Activated naive CD4-positive, alpha-beta T cell treated with anti-CD3 and anti-CD28 coated beads for 36 hours (primary cell): Measurements from ENCODE around the gene CDCP2. TPM values are rescaled to one million over a fixed set of nuclear protein-coding genes. Genes with fewer than 3 reads are reported as not detected.

Experiments
- CTCF ChIA-PET: fragments of 350-600 bp; sonication (Branson Sonifier 250); formaldehyde crosslinking; loops from one replicate; lab custom pipeline; 2021; ENCODE audit warnings: antibody characterized with exemption; lab: Charles Lee
- DNase-seq: peaks from one replicate; pipeline ENCODE4 v3.0.0-alpha.2; 2020
- H3K27ac Mint-ChIP-seq: one replicate; pipeline ENCODE4 v1.8.0; 2021; ENCODE audit warnings: mild to moderate bottlenecking, mixed read lengths
- H3K27me3 Mint-ChIP-seq: one replicate; pipeline ENCODE4 v1.8.0; 2021; ENCODE audit warnings: low read depth, mixed read lengths
- H3K36me3 Mint-ChIP-seq: one replicate; pipeline ENCODE4 v1.8.0; 2021; ENCODE audit warnings: low read depth, mixed read lengths
- H3K4me1 Mint-ChIP-seq: one replicate; pipeline ENCODE4 v1.8.0; 2021; ENCODE audit warnings: low read depth, mixed read lengths
- H3K4me3 Mint-ChIP-seq: one replicate; pipeline ENCODE4 v1.8.0; 2021; ENCODE audit warnings: mild to moderate bottlenecking, moderate library complexity, mixed read lengths
- H3K9me3 Mint-ChIP-seq: one replicate; pipeline ENCODE4 v1.8.0; 2021; ENCODE audit warnings: mixed read lengths
- intact Hi-C: fragments of 100-400 bp; cut with micrococcal nuclease; formaldehyde crosslinking; loops from one replicate; pipeline ENCODE4 v1.15.1; 2023
- total RNA-seq, 2 experiments: library from RNA; stranded (reverse); gene quantifications; one replicate each; pipeline ENCODE4 v1.2.3, GENCODE V29; 2021

CDCP2 gene
- total RNA-seq, 2 experiments from 2014 or later: not detected

DNA sequence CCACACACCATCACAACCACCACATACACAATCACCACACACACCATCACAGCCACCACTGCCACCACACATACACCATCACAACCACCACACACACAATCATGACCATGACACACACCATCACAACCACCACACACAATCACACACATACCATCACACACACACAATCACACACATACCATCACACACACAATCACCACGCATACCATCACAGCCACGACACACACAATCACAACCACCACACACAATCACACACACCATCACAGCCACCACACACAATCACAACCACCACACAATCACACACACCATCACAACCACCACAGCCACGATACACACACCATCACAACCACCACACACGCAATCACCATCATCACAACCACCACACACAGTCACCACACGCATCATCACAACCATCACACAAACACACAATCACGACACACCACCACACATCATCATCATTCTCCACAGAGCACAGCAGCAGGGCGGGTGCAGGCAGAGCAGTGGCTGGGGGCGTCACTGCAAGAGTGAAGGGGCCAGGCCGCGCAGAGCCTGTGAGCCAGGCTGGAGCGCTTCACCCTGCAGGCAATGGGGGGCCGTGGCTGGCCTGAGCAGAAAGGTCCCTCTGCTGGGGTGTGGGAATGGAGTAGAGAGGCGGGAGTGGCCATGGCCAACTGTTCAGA lies 32.6 kb downstream of the CDCP2 start:
- CTCF ChIA-PET: interaction anchor here (1.7 kb wide), 1 partner anchor 370 kb away, joined by 4 read pairs; no protein-coding TSS in a partner anchor
- H3K27me3 Mint-ChIP-seq: no peaks in the 10 kb centered on the region
- DNase-seq: no peak
- no peak overlapping the region for H3K4me3 Mint-ChIP-seq
- no peak overlapping the region for H3K27ac Mint-ChIP-seq
- H3K9me3 Mint-ChIP-seq: no peaks in the 10 kb centered on the region
- peaks cover 8% of the 10 kb centered on the region for H3K4me1 Mint-ChIP-seq
- no peaks in the 10 kb centered on the region for H3K36me3 Mint-ChIP-seq
- intact Hi-C loops: loop anchor here (2.0 to 10.0 kb wide), 2 partner anchors 81 to 675 kb away; partner anchors contain the start of genes CYB5RL and MRPL37

DNA sequence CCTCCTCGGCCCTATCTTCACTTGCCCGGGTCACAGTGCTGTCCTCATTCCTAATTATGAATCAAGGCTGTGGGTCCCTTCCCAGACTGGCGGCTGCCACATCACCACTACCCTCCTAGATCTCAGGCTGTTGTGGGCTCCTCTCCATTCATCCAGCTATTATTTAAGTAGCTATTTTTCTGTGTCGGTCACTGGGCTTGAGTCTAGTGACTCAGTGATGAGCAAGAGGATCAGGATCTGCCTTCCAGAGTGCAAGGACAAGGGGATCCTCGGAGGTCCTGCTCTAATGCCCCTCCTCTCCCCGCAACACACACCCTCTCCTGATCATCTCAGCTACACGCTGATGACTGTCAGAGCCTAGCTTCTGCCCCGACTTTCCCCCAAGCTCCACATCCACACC lies 34.1 kb downstream of the CDCP2 start:
- no peaks in the 10 kb centered on the region for H3K27me3 Mint-ChIP-seq
- no peaks in the 10 kb centered on the region for H3K36me3 Mint-ChIP-seq
- no peak overlapping the region for H3K27ac Mint-ChIP-seq
- H3K4me3 Mint-ChIP-seq: no peak overlapping the region
- CTCF ChIA-PET: interaction anchor here (0.8 to 1.3 kb wide), 3 partner anchors 13 to 419 kb away, joined by 3 to 4 read pairs (median 3); no protein-coding TSS in a partner anchor
- peaks cover 6% of the 10 kb centered on the region for H3K4me1 Mint-ChIP-seq
- no peaks in the 10 kb centered on the region for H3K9me3 Mint-ChIP-seq
- intact Hi-C loops: no loop called here
- DNase-seq: no peak

DNA sequence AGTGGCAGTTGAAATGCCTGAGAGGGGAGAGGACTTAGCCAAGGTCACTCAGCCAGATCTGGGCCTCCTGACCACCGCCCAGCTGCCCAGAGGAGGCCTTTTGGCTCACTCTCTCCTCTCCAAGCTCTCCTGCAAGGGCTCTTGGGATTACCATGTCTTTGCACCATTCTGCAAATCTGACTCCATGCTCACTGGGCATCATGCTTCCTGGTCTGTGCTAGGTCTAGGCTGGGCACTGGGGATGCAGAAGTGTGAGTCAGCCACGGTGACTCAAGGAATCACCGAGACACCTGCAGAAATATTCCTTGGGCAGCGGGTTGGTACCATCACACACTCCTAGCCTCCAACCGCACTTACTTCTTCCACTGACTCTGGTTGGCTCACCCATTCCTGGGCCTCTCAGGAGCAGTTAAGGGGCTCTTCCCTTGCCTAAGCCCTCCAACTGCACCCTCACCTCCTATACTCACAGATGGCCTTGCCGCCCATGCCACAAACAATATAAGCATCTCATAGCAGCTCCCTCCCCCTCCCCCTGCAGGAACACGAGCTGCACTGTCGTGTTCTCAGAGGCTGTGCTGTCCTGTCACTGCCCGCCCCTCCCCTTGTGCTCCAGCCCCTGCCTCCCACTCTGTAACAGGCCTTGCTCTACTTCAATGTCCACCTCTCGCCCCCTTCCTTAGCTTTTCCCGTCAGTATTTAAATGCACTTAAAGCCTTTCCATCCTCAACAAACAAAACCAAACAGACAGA lies 34.8 kb downstream of the CDCP2 start:
- no peaks in the 10 kb centered on the region for H3K36me3 Mint-ChIP-seq
- H3K27ac Mint-ChIP-seq: no peak overlapping the region
- H3K4me3 Mint-ChIP-seq: no peak overlapping the region
- H3K27me3 Mint-ChIP-seq: no peaks in the 10 kb centered on the region
- DNase-seq: no peak
- intact Hi-C loops: no loop called here
- H3K9me3 Mint-ChIP-seq: no peaks in the 10 kb centered on the region
- CTCF ChIA-PET: interaction anchor here (1.2 kb wide), 1 partner anchor 420 kb away, joined by 3 read pairs; no protein-coding TSS in a partner anchor
- H3K4me1 Mint-ChIP-seq: peaks cover 6% of the 10 kb centered on the region

DNA sequence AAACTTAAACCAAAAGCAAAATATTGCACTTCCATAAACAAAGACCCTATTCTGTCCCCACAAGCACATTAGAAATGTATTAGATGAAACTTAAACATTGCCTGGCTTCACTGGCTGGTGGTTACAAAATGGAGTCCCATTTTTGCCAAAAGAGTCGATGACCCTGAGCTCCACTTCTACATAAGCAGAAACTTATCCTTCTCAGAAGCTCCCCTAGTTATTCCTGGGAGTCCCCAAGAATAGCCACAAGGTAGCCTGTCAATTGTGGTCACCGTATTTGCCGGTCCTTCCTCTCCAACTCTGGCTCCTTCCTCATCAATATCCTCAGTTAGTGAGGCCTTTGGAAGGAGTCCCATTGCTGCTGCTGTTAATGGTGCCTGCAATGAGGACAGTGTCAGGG lies 37.3 kb downstream of the CDCP2 start:
- intact Hi-C loops: no loop called here
- no peak overlapping the region for H3K4me3 Mint-ChIP-seq
- H3K36me3 Mint-ChIP-seq: no peaks in the 10 kb centered on the region
- no peak for DNase-seq
- H3K27me3 Mint-ChIP-seq: no peaks in the 10 kb centered on the region
- no peak overlapping the region for H3K27ac Mint-ChIP-seq
- CTCF ChIA-PET: interaction anchor here (1.1 kb wide), 1 partner anchor 255 kb away, joined by 3 read pairs; no protein-coding TSS in a partner anchor
- no peaks in the 10 kb centered on the region for H3K9me3 Mint-ChIP-seq
- H3K4me1 Mint-ChIP-seq: no peaks in the 10 kb centered on the region

DNA sequence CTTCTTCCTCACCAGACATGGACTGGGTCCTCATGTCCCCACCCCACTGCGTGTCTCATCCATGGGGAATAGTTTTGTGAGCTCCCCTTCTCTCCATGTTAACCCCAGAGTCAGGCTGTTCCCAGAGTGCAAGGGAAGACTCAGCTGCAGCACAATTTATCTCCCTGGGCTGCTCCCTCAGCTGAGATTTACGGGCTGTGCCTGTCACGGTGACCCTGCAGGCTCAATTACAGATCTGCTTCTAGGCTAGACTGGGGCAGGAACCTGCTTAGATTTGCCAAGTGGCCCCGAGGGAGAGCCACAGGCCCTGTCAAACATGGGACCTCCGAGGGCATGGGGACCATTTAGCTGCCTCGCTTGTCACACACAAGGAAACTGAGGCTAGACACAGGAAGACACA lies 37.8 kb downstream of the CDCP2 start:
- Mint-ChIP-seq H3K4me1 (no peaks in the 10 kb centered on the region), H3K27me3 (no peaks in the 10 kb centered on the region), H3K27ac (no peak overlapping the region), H3K4me3 (no peak overlapping the region), H3K36me3 (no peaks in the 10 kb centered on the region), H3K9me3 (no peaks in the 10 kb centered on the region)
- CTCF ChIA-PET: interaction anchor here (0.6 to 1.1 kb wide), 2 partner anchors 255 to 371 kb away, joined by 3 read pairs; no protein-coding TSS in a partner anchor
- intact Hi-C loops: no loop called here
- DNase-seq: no peak

DNA sequence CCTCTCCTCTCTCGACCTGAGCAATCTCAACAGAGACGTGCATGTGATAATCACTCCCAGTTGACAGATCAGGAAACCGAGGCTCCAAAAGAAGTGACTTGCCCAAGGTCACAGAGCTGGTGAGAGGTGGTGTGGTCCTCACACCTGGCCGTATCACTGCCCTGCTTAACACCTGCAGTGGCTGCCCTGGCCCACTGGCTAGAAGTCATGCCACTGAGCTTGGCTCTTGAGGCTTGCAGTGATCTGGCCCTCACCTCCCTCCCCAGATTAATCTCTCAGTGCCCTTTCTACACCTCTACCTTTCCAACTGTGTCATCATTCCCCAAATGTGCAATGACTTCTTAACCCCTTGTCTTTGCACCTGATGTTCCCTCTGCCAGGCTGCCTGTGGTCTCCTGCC lies 38.8 kb downstream of the CDCP2 start:
- Mint-ChIP-seq H3K36me3 (no peaks in the 10 kb centered on the region), H3K27ac (no peak overlapping the region), H3K27me3 (no peaks in the 10 kb centered on the region), H3K4me1 (no peaks in the 10 kb centered on the region), H3K9me3 (no peaks in the 10 kb centered on the region), H3K4me3 (no peak overlapping the region)
- CTCF ChIA-PET: interaction anchor here (0.7 to 1.3 kb wide), 2 partner anchors 9 to 54 kb away, joined by 3 to 4 read pairs; no protein-coding TSS in a partner anchor
- intact Hi-C loops: no loop called here
- no peak for DNase-seq

DNA sequence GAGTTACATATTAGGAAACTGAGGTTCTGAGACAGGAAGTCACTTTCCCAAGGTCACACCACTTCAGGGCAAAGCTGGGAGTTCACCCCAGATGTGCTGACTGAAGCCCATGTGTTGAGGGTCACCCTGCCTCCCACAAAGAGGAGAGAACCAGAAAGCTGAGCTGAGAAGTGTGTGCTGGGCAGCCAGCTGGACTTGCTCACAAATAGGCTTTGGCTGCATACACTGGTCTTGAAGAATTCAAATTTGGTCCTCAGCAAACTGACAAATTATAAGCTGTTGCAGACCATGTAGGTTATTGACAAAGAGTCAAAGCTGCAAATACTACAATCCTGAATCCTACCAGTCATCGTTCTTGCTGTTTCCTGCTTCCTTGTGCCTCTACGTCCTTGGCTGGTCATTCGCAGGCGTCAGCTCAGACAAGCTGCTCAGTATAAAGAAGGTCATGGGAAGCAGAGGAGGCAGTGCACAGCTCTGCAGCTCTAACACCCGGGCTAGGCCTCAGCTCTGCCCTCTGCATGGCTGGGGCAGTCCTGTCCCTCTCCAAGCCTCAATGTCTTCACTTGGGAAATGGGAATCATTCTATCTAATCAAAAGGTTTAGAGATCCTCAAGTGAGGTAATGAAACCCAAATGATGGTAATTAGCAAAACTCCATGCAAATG lies 40.0 kb downstream of the CDCP2 start:
- Mint-ChIP-seq H3K4me3 (no peak overlapping the region), H3K4me1 (no peaks in the 10 kb centered on the region), H3K9me3 (no peaks in the 10 kb centered on the region), H3K27ac (no peak overlapping the region), H3K27me3 (no peaks in the 10 kb centered on the region), H3K36me3 (no peaks in the 10 kb centered on the region)
- intact Hi-C loops: no loop called here
- no peak for DNase-seq
- CTCF ChIA-PET: interaction anchor here (1.1 to 1.3 kb wide), 3 partner anchors 10 to 52 kb away, joined by 3 to 4 read pairs (median 3); no protein-coding TSS in a partner anchor

DNA sequence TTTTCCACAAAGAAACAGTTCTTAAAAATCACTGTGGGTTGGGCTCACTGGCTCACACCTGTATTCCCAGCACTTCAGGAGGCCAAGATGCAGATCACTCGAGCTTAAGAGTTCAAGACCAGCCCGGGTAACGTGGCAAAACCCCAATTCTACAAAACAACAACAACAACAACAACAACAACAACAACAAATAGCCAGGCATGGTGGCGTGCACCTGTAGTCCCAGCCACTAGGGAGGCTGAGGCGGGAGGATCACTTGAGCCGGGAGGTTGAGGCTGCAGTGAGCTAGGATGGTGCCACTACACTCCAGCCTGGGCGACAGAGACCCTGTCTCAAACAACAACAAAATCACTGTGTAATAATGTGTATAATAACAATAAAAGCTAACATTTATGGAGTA lies 40.8 kb downstream of the CDCP2 start:
- no peak overlapping the region for H3K27ac Mint-ChIP-seq
- no peak for DNase-seq
- H3K4me3 Mint-ChIP-seq: no peak overlapping the region
- H3K27me3 Mint-ChIP-seq: no peaks in the 10 kb centered on the region
- H3K9me3 Mint-ChIP-seq: no peaks in the 10 kb centered on the region
- intact Hi-C loops: no loop called here
- CTCF ChIA-PET: interaction anchor here (0.5 to 1.1 kb wide), 4 partner anchors 23 to 589 kb away, joined by 3 to 5 read pairs (median 3); no protein-coding TSS in a partner anchor
- H3K4me1 Mint-ChIP-seq: no peaks in the 10 kb centered on the region
- no peaks in the 10 kb centered on the region for H3K36me3 Mint-ChIP-seq

DNA sequence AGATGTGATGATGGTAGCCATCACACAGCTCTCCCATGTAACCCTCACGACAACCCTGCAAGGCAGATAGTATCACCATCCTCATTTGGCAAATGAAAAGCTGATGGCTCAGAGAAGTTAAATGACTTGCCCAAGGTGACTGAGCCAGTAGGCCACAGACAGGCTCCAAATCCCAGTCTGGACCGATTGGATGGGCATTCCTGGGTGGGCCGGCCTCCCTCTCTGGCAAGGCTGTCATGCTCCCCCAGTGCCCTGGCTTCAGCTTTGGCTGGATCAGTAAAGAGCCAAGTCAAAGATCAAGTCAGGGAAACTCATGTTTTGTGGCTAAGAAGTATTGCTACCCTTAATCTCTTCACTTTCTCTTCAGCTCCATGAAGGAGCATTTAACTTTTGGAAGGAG lies 41.2 kb downstream of the CDCP2 start:
- Mint-ChIP-seq H3K27ac (no peak overlapping the region), H3K4me3 (no peak overlapping the region), H3K9me3 (no peaks in the 10 kb centered on the region), H3K36me3 (no peaks in the 10 kb centered on the region), H3K27me3 (no peaks in the 10 kb centered on the region), H3K4me1 (no peaks in the 10 kb centered on the region)
- CTCF ChIA-PET: interaction anchor here (0.5 to 0.9 kb wide), 3 partner anchors 69 to 589 kb away, joined by 3 to 5 read pairs (median 3); no protein-coding TSS in a partner anchor
- intact Hi-C loops: no loop called here
- no peak for DNase-seq

DNA sequence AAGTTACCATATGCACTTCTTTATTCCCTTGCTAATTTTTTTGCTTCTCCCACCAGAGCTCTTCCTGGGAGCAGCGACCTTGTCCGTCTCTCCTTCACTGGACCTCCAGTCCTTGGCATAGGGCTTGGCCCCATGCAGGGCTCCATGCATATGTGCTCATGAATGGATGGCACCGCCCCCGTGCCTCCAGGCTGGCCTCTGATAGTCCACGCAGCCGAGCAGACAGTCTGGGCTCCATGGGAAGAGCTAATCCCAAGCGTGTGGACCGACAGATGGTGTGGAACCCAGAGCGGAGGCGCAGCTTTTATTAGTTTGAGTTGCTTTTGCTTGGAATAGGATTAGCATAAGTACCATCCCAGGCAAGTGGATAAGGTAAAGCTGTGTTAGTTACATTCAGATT lies 41.8 kb downstream of the CDCP2 start:
- intact Hi-C loops: no loop called here
- Mint-ChIP-seq H3K27me3 (no peaks in the 10 kb centered on the region), H3K36me3 (no peaks in the 10 kb centered on the region), H3K4me1 (no peaks in the 10 kb centered on the region), H3K27ac (no peak overlapping the region), H3K4me3 (no peak overlapping the region), H3K9me3 (no peaks in the 10 kb centered on the region)
- CTCF ChIA-PET: interaction anchor here (0.9 kb wide), 1 partner anchor 70 kb away, joined by 5 read pairs; no protein-coding TSS in a partner anchor
- no peak for DNase-seq

DNA sequence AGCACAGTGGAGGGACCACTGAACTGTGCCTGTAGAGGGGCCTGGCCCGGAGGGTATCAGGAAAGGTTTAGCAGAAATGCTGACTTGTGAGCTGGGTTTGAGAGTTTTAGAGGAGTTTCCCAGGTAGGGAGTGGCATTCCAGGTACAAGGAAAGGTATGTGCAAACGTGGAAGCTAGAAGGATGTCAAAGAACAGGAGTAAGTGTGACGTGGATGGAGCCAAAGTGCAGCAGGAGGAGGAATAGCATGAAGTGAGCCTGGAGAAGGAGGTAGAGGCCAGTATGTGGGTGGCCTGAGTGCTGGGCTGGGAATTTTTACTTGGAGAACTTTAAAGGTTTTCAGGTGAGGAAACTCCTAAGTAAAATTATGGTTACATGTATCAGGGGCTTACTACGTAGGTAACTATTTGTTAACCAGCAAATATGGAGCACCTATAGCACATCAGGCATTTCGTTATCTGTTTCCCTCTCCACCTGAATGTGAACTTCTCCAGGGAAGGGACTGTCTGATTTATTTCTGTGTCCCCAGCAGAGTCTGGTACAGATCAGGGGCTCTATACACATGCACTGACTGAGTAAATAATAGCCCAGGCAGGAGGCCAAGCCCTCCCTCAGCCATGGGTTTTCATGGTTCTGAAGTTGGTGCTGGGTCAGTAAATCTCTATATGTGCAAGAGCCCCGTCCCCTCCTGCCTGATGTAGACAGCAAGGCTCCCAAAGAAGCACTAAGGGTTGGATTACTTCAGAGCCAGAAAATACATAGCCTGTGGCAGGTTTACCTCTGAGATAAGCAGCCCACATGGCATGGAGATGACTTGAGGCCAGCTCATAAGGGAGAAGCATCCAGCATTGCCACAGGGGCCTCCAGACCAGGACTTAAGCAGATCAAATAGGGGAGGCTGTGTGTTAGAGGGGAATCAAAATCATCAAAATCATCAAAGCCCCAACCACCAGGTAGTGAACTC lies 43.4 kb downstream of the CDCP2 start:
- no peaks in the 10 kb centered on the region for H3K9me3 Mint-ChIP-seq
- no peaks in the 10 kb centered on the region for H3K36me3 Mint-ChIP-seq
- H3K27me3 Mint-ChIP-seq: no peaks in the 10 kb centered on the region
- DNase-seq: no peak
- no peak overlapping the region for H3K4me3 Mint-ChIP-seq
- CTCF ChIA-PET: interaction anchor here (0.6 kb wide), 1 partner anchor 144 kb away, joined by 3 read pairs; no protein-coding TSS in a partner anchor
- intact Hi-C loops: no loop called here
- no peak overlapping the region for H3K27ac Mint-ChIP-seq
- no peaks in the 10 kb centered on the region for H3K4me1 Mint-ChIP-seq
